ENCODE results near the gene TPH2. TPM values are rescaled to one million over a fixed set of nuclear protein-coding genes. Genes with fewer than 3 reads are reported as not detected.

Gene TPH2
- polyA plus RNA-seq, 3 donors, result not detected

- no peaks in the 10 kb centered on the region for H3K27me3 ChIP-seq (ENCODE audit: control insufficient read depth in 2 of 2, insufficient read depth in 2 of 2, low read length in 2 of 2)
- Mint-ChIP-seq H3K4me1 (no peaks in the 10 kb centered on the region), H3K9me3 (peaks cover 0 to 3% (median 0%) of the 10 kb centered on the region in 7 donors), H3K27me3 (ENCODE audit: low read depth in 3 of 3) (peaks cover 2 to 8% (median 5%) of the 10 kb centered on the region in 3 donors), H3K27ac (no peak overlapping the region), H3K36me3 (no peaks in the 10 kb centered on the region), H3K4me3 (no peak overlapping the region)
- no peak overlapping the region for H3K4me2 ChIP-seq (replicated peaks; ENCODE audit: extremely low read depth, low read length, poor library complexity, severe bottlenecking)
- TF ChIP-seq CTCF (IDR thresholded peaks at IDR 0.05), result no peak
- WGBS (ENCODE audit: insufficient coverage), result no CpG with 5 or more reads among the region's 2 CpGs
- no peaks in the 10 kb centered on the region for H3K4me1 ChIP-seq (ENCODE audit: control insufficient read depth in 1 of 2, insufficient read depth in 2 of 2, low read length in 2 of 2)
- H2AFZ ChIP-seq (ENCODE audit: insufficient read depth, low read depth, low read length, poor library complexity, severe bottlenecking), result no peak overlapping the region
- no peak overlapping the region for H3K27ac ChIP-seq (ENCODE audit: low read depth in 1 of 2, low read length in 2 of 2)
- no peak overlapping the region for H3K9ac ChIP-seq (ENCODE audit: insufficient read depth, low read length, poor library complexity, severe bottlenecking)
- intact Hi-C loops (cut with micrococcal nuclease), result no loop called here
- H3K79me2 ChIP-seq (ENCODE audit: insufficient read depth, low read length), result no peaks in the 10 kb centered on the region
- H3K4me3 ChIP-seq (replicated peaks in 1 of 3; ENCODE audit: low read depth in 2 of 3, low read length in 3 of 3), result no peak overlapping the region
- no peaks in the 10 kb centered on the region for H3K9me3 ChIP-seq (replicated peaks in 1 of 2; ENCODE audit: control insufficient read depth in 1 of 2, insufficient read depth in 1 of 2, low read length in 2 of 2)
- no peaks in the 10 kb centered on the region for H3K36me3 ChIP-seq (replicated peaks in 1 of 2; ENCODE audit: control insufficient read depth in 1 of 2, insufficient read depth in 2 of 2, low read length in 2 of 2)
- DNase-seq, result no peak
- no peaks in the 10 kb centered on the region for H4K20me1 ChIP-seq (ENCODE audit: insufficient read depth, low read length)
Measured at GRCh38 chr12:71958457-71958856, 19.8 kb downstream of the TPH2 start.

DNA sequence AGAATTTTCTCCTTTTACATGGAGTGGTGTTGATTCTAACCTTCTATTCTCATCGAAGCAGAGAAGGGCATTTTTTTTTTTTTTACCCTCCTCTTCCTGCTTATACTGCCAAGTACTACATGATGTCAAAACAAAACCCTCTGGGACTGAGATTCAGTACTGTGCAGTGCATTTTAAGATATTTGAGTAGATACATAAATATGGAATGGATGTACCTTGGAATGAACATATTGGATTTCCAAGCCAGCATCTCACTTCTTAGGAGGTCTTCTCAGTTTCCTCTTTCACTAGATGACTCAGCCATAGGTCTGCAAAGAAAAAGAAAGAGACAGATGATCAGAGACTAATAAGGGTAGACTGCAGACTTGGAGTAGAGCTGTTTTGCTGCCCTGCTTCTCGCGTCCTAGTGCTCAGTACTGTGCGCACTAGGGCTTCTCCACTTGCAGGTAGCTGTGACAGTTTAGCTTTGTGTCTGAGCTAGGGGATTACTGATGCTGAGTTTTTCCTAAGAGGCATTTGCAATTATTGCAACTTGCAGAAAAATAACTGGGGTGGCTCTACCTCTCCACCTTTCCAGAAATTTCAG lies 20.4 kb downstream of the TPH2 start:
- H3K4me1 ChIP-seq (ENCODE audit: control insufficient read depth in 1 of 2, insufficient read depth in 2 of 2, low read length in 2 of 2), result no peaks in the 10 kb centered on the region
- Mint-ChIP-seq H3K36me3 (no peaks in the 10 kb centered on the region), H3K27me3 (ENCODE audit: low read depth in 3 of 3) (peaks cover 2 to 6% (median 5%) of the 10 kb centered on the region in 3 donors), H3K9me3 (peaks cover 0 to 3% (median 0%) of the 10 kb centered on the region in 7 donors), H3K4me3 (no peak overlapping the region), H3K27ac (no peak overlapping the region), H3K4me1 (no peaks in the 10 kb centered on the region)
- DNase-seq, result no peak
- no peaks in the 10 kb centered on the region for H3K27me3 ChIP-seq (ENCODE audit: control insufficient read depth in 2 of 2, insufficient read depth in 2 of 2, low read length in 2 of 2)
- no peaks in the 10 kb centered on the region for H3K9me3 ChIP-seq (replicated peaks in 1 of 2; ENCODE audit: control insufficient read depth in 1 of 2, insufficient read depth in 1 of 2, low read length in 2 of 2)
- H4K20me1 ChIP-seq (ENCODE audit: insufficient read depth, low read length), result no peaks in the 10 kb centered on the region
- intact Hi-C loops (cut with micrococcal nuclease), result no loop called here
- H3K4me2 ChIP-seq (replicated peaks; ENCODE audit: extremely low read depth, low read length, poor library complexity, severe bottlenecking), result no peak overlapping the region
- no peak overlapping the region for H3K9ac ChIP-seq (ENCODE audit: insufficient read depth, low read length, poor library complexity, severe bottlenecking)
- H3K36me3 ChIP-seq (replicated peaks in 1 of 2; ENCODE audit: control insufficient read depth in 1 of 2, insufficient read depth in 2 of 2, low read length in 2 of 2), result no peaks in the 10 kb centered on the region
- TF ChIP-seq CTCF (IDR thresholded peaks at IDR 0.05), result no peak
- no peak overlapping the region for H3K27ac ChIP-seq (ENCODE audit: low read depth in 1 of 2, low read length in 2 of 2)
- WGBS (ENCODE audit: insufficient coverage), result 71% methylated on average over 3 of the region's 4 CpGs
- no peak overlapping the region for H3K4me3 ChIP-seq (replicated peaks in 1 of 3; ENCODE audit: low read depth in 2 of 3, low read length in 3 of 3)
- no peak overlapping the region for H2AFZ ChIP-seq (ENCODE audit: insufficient read depth, low read depth, low read length, poor library complexity, severe bottlenecking)
- no peaks in the 10 kb centered on the region for H3K79me2 ChIP-seq (ENCODE audit: insufficient read depth, low read length)

Data from CD14-positive monocyte (primary cell).